Head of caudate nucleus (tissue), 42 donors: Measurements from ENCODE around the gene DOCK6.
"Not testable (repeated sequence)": the region's sequence is repeated elsewhere in the genome, so short reads cannot be mapped to it uniquely, and the experiment has no call there.

Experiments
- DNase-seq, 42 donors: peaks; one replicate each; pipeline versions ENCODE4 v3.0.0 to v3.0.0-alpha.2; 2020 to 2021; ENCODE audit warnings: mixed read lengths in 7 of 42
- intact Hi-C: fragments of 100-400 bp; cut with DNase I; formaldehyde crosslinking; loops from one replicate; pipeline ENCODE4 v1.15.0; 2022

Gene DOCK6

GRCh38 chr19:11192957-11193939 lies 69.1 kb downstream of the DOCK6 start:
- intact Hi-C loops: no loop called here
- no peak for DNase-seq

GRCh38 chr19:11191934-11192333 lies 70.4 kb downstream of the DOCK6 start:
- DNase-seq: no peak
- intact Hi-C loops: no loop called here

GRCh38 chr19:11191273-11191755 lies 71.0 kb downstream of the DOCK6 start:
- intact Hi-C loops: no loop called here
- no peak for DNase-seq

- no peak for DNase-seq
- intact Hi-C loops: no loop called here
These were observed 71.8 kb downstream of the DOCK6 start for GRCh38 chr19:11190501-11190900.

GRCh38 chr19:11187441-11187840 lies 74.9 kb downstream of the DOCK6 start:
- no peak for DNase-seq
- intact Hi-C loops: no loop called here

- DNase-seq: no peak
- intact Hi-C loops: no loop called here
These were observed 79.3 kb downstream of the DOCK6 start for GRCh38 chr19:11182994-11183393.

- DNase-seq: no peak
- intact Hi-C loops: no loop called here
These were observed 80.8 kb downstream of the DOCK6 start for GRCh38 chr19:11181488-11181887.

- intact Hi-C loops, DNase-seq: not testable (repeated sequence)
These were observed 81.3 kb downstream of the DOCK6 start for GRCh38 chr19:11180975-11181374.

- DNase-seq: no peak
These were observed 82.0 kb downstream of the DOCK6 start for GRCh38 chr19:11180346-11180745.

GRCh38 chr19:11179716-11180297 lies 82.5 kb downstream of the DOCK6 start:
- no peak for DNase-seq
- intact Hi-C loops: no loop called here

More at GRCh38 chr19:11180346-11180745, 82.0 kb downstream of the DOCK6 start:
- intact Hi-C loops: no loop called here

- intact Hi-C loops, DNase-seq: not testable (repeated sequence)
These were observed 83.2 kb downstream of the DOCK6 start for GRCh38 chr19:11179145-11179465.

GRCh38 chr19:11177592-11177991 lies 84.7 kb downstream of the DOCK6 start:
- no peak for DNase-seq
- intact Hi-C loops: no loop called here

GRCh38 chr19:11176466-11177193 lies 85.7 kb downstream of the DOCK6 start:
- no peak for DNase-seq
- intact Hi-C loops: no loop called here

- DNase-seq: no peak
- intact Hi-C loops: no loop called here
These were observed 86.4 kb downstream of the DOCK6 start for GRCh38 chr19:11175920-11176319.

- no peak for DNase-seq
- intact Hi-C loops: no loop called here
These were observed 88.0 kb downstream of the DOCK6 start for GRCh38 chr19:11174336-11174735.

GRCh38 chr19:11173516-11174155 lies 88.7 kb downstream of the DOCK6 start:
- DNase-seq: no peak
- intact Hi-C loops: no loop called here

GRCh38 chr19:11172576-11172975 lies 89.7 kb downstream of the DOCK6 start:
- DNase-seq: no peak
- intact Hi-C loops: no loop called here

- DNase-seq: no peak
- intact Hi-C loops: no loop called here
These were observed 91.2 kb downstream of the DOCK6 start for GRCh38 chr19:11171144-11171543.

- DNase-seq: no peak
- intact Hi-C loops: no loop called here
These were observed 92.2 kb downstream of the DOCK6 start for GRCh38 chr19:11169896-11170678.
